Right lobe of liver (tissue), 4 donors: Measurements from ENCODE around the gene GPR39.

Experiments used
- POLR2A ChIP-seq: fragments of 450-650 bp; IDR thresholded peaks from one replicate; pipeline ENCODE4 v1.6.1; 2017; ENCODE audit warnings: antibody characterized with exemption, mild to moderate bottlenecking
- TF ChIP-seq, protein P1 (sequence below), 4 donors: fragments of 200-600 bp in 3 of 4; fragments of 450-650 bp in 1 of 4; IDR thresholded peaks; one replicate each; pipeline versions ENCODE4 v1.5.1 to v1.8.0; 2016 to 2022; ENCODE audit warnings: antibody characterized with exemption in 4 of 4, mild to moderate bottlenecking in 2 of 4
- donor health status: DM: no; HTN: no; CAD: no.
- donor health status: DM: no; HTN: no; CAD: no.
- donor health status: DM: no; HTN: yes; CAD: no.

DNA sequence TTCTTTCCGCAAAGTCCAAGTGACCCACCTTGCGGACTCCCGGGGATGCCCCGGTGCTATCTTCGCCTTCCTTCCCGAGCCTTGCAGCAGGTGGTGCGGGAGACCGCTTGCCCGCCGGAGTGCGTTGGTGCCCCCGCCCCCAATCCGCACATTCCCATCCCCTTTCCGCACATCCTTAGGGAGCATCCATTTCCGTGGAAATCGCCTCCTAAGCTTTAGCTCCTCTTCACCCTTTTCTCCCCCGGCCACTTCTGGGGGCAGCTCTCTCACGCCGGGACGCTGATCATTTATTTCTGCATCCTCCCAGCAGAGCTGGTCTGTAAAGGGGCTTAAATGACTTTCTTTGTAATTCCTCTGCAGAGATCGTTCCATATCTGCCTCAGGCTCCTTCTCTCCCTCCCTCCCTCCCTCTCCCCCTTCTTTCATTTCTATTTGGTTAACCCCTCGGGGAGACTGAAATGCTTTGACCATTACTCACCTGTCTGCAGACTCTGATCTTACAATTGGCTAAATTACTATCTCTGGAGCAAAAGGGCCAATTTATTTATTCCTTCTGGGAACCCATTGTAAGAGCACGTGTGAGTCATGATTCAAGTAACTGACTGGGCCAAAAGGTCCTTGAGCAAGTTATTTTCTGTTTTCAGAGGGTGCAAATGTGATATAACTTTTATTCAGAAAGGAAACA is 254.7 kb downstream of the GPR39 start:
- TF ChIP-seq, protein P1, sequence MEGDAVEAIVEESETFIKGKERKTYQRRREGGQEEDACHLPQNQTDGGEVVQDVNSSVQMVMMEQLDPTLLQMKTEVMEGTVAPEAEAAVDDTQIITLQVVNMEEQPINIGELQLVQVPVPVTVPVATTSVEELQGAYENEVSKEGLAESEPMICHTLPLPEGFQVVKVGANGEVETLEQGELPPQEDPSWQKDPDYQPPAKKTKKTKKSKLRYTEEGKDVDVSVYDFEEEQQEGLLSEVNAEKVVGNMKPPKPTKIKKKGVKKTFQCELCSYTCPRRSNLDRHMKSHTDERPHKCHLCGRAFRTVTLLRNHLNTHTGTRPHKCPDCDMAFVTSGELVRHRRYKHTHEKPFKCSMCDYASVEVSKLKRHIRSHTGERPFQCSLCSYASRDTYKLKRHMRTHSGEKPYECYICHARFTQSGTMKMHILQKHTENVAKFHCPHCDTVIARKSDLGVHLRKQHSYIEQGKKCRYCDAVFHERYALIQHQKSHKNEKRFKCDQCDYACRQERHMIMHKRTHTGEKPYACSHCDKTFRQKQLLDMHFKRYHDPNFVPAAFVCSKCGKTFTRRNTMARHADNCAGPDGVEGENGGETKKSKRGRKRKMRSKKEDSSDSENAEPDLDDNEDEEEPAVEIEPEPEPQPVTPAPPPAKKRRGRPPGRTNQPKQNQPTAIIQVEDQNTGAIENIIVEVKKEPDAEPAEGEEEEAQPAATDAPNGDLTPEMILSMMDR (IDR thresholded peaks at IDR 0.05) = no peak
- no peak for TF ChIP-seq POLR2A
